Vagina (tissue), 2 donors: ENCODE results near the gene SORCS2.

Experiments
- CTCF ChIP-seq, 3 experiments: fragments of 450-650 bp in 2 of 3; fragments of 200-600 bp in 1 of 3; sonication (generic) in 1 of 3; IDR thresholded peaks; one replicate each; pipeline ENCODE4 v1.5.1; 2017 to 2019; ENCODE audit warnings: antibody characterized with exemption in 3 of 3, mild to moderate bottlenecking in 2 of 3, moderate library complexity in 2 of 3
- POLR2AphosphoS5 ChIP-seq, 2 donors: sonication (generic); formaldehyde crosslinking; IDR thresholded peaks; one replicate each; pipeline ENCODE4 v1.9.0; 2017; ENCODE audit warnings: antibody characterized with exemption in 2 of 2, mild to moderate bottlenecking in 2 of 2, low read depth in 1 of 2; ENCODE audit not compliant: insufficient read depth in 1 of 2

DNA sequence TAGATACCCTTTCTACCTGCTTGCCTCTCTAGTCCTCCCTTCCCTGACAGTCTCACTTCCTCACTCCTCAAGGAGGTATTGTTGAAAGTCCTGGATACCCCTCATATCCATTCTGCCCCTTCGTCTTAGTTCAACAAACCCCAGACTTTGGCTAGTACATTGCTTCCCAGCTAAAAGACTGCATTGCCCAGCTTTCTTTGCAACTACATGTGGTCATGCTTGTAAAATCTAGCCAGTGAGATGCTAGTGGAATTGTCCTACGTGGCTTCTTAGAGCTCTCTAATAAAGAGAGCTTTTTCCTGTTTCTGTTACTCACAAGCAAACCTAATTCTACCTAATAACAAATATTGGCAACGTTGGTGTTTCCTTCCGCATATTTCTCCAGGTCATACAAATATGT, 480.3 kb downstream of the SORCS2 start:
- TF ChIP-seq CTCF (IDR thresholded peaks at IDR 0.05) (no peak), POLR2AphosphoS5 (IDR thresholded peaks at IDR 0.05; ENCODE audit: insufficient read depth in 1 of 2, low read depth in 1 of 2) (no peak)
